ENCODE measurements around the gene PPP3R1.

- TF ChIP-seq CTCF (conservative IDR thresholded peaks at IDR 0.05; ENCODE audit: low read length): no peak
- no peak for TF ChIP-seq EZH2phosphoT487 (IDR thresholded peaks at IDR 0.05; ENCODE audit: borderline replicate concordance)
Observed at GRCh38 chr2:68236876-68237275, 15.5 kb downstream of the PPP3R1 start.
